Umbilical cord (tissue), 2 donors: Measurements from ENCODE around the gene DCAF10. TPM values are rescaled to one million over a fixed set of nuclear protein-coding genes. Genes with fewer than 3 reads are reported as not detected.
"Not testable (repeated sequence)": the region's sequence is repeated elsewhere in the genome, so short reads cannot be mapped to it uniquely, and the experiment has no call there.

Source experiments
- DNase-seq: peaks from one replicate; pipeline ENCODE4 v3.0.0-alpha.2; 2015; ENCODE audit warnings: low spot score
- total RNA-seq: library from RNA; depleted of rRNA; stranded (reverse); fragments of >200 nt; gene quantifications from one replicate; pipeline ENCODE4 v1.2.3, GENCODE V29; 2014; ENCODE audit warnings: low replicate concordance; ENCODE audit not compliant: insufficient read depth

The DCAF10 gene
- total RNA-seq, 1 donor from 2014 or later, result 48.4 TPM

- no peak for DNase-seq
Measured at GRCh38 chr9:37792122-37792521, 8.5 kb upstream of the DCAF10 start.

GRCh38 chr9:37796232-37796631, 4.4 kb upstream of the DCAF10 start:
- DNase-seq, result no peak

- DNase-seq, result no peak
Measured at GRCh38 chr9:37798677-37799076, 1.9 kb upstream of the DCAF10 start.

- no peak for DNase-seq
Measured at GRCh38 chr9:37801287-37801850, 772 bp downstream of the DCAF10 start.

GRCh38 chr9:37801959-37802711, 1.5 kb downstream of the DCAF10 start:
- DNase-seq, result no peak

- DNase-seq, result no peak
Measured at GRCh38 chr9:37806271-37806670, 5.7 kb downstream of the DCAF10 start.

- DNase-seq, result not testable (repeated sequence)
Measured at GRCh38 chr9:37809676-37810075, 9.1 kb downstream of the DCAF10 start.

GRCh38 chr9:37811906-37812476, 11.4 kb downstream of the DCAF10 start:
- DNase-seq, result no peak

- DNase-seq, result no peak
Measured at GRCh38 chr9:37812773-37813379, 12.3 kb downstream of the DCAF10 start.

GRCh38 chr9:37818849-37819248, 18.3 kb downstream of the DCAF10 start:
- DNase-seq, result no peak

- DNase-seq, result no peak
Measured at GRCh38 chr9:37820142-37820541, 19.5 kb downstream of the DCAF10 start.

- DNase-seq, result not testable (repeated sequence)
Measured at GRCh38 chr9:37825174-37825573, 24.6 kb downstream of the DCAF10 start.

GRCh38 chr9:37827483-37828165, 27.0 kb downstream of the DCAF10 start:
- no peak for DNase-seq

GRCh38 chr9:37835821-37836220, 35.2 kb downstream of the DCAF10 start:
- no peak for DNase-seq

GRCh38 chr9:37836386-37836785, 35.8 kb downstream of the DCAF10 start:
- DNase-seq, result no peak

GRCh38 chr9:37839496-37840461, 39.2 kb downstream of the DCAF10 start:
- no peak for DNase-seq

GRCh38 chr9:37840560-37841194, 40.1 kb downstream of the DCAF10 start:
- no peak for DNase-seq

- DNase-seq, result no peak
Measured at GRCh38 chr9:37852222-37852621, 51.6 kb downstream of the DCAF10 start.

- DNase-seq, result no peak
Measured at GRCh38 chr9:37856551-37856950, 56.0 kb downstream of the DCAF10 start.

- no peak for DNase-seq
Measured at GRCh38 chr9:37859043-37859442, 58.4 kb downstream of the DCAF10 start.
